Hypothalamus (tissue), 51 donors: Measurements from ENCODE around the gene NOPCHAP1.
"Not testable (repeated sequence)": the region's sequence is repeated elsewhere in the genome, so short reads cannot be mapped to it uniquely, and the experiment has no call there.

Source experiments
- DNase-seq, 51 donors: peaks; one replicate each; lab custom pipeline; 2025; lab: John Stamatoyannopoulos, UW

The NOPCHAP1 gene

GRCh38 chr12:104986022-104986941 lies at the start of gene NOPCHAP1:
Gene NOPCHAP1 (plus strand): TSS chr12:104986316. CDS start chr12:104986353, 37 bp downstream.
- DNase-seq, result peak; percentile 56 to 95 (median 86)

- no peak for DNase-seq
Observed at GRCh38 chr12:104938371-104938770, 47.7 kb upstream of the NOPCHAP1 start.

- DNase-seq, result no peak
Observed at GRCh38 chr12:104939089-104939488, 47.0 kb upstream of the NOPCHAP1 start.

GRCh38 chr12:104941454-104941853 lies 44.7 kb upstream of the NOPCHAP1 start:
- DNase-seq, result no peak

GRCh38 chr12:104942075-104942474 lies 44.0 kb upstream of the NOPCHAP1 start:
- no peak for DNase-seq

- DNase-seq, result not testable (repeated sequence)
Observed at GRCh38 chr12:104943401-104943800, 42.7 kb upstream of the NOPCHAP1 start.

- no peak for DNase-seq
Observed at GRCh38 chr12:104944252-104944651, 41.9 kb upstream of the NOPCHAP1 start.

GRCh38 chr12:104948716-104949115 lies 37.4 kb upstream of the NOPCHAP1 start:
- DNase-seq, result not testable (repeated sequence)

GRCh38 chr12:104951759-104952509 lies 34.2 kb upstream of the NOPCHAP1 start:
- no peak for DNase-seq

DNA sequence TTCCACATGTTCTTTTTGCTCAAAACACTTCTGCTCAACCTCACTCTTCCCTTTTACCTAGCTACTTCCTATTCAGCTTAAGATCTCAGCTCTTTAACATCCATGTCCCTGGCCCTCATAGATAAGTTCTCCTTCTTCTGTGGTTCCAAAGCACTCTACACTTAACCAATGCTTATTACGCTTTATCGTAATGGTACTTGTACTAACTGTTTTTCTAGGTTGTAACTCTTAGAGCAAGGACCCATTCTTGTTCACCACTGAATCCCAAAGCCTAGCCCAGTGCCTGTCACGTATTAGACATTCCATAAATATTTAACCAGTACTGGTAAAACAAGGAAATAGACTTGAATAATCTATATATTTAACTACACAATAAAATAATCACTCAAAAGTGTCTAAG lies 33.3 kb upstream of the NOPCHAP1 start:
- no peak for DNase-seq

GRCh38 chr12:104953323-104953722 lies 32.8 kb upstream of the NOPCHAP1 start:
- no peak for DNase-seq

DNA sequence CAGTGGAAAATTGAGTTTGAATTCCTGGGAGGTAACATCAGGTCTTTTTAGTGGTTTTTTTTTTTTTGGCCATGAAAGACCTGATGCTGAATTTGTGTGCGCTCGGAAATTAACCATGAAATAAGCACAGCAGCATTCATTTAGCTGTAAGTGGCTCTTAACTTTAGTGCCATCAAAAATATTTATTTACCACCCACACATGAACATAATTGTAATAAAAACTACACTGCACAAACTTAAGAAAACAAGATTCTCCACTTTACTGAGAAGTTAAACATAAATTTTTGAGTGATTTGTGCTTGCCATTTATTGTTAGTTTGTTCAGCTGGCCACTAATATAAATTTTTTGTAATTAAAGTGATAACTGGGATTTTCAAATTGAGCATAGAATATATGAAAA lies 30.4 kb upstream of the NOPCHAP1 start:
- DNase-seq, result no peak

- no peak for DNase-seq
Observed at GRCh38 chr12:104956870-104957718, 29.0 kb upstream of the NOPCHAP1 start.

GRCh38 chr12:104957719-104958000 lies 28.5 kb upstream of the NOPCHAP1 start:
- DNase-seq, result peak in 7 of 51 donors; percentile 18 to 58 (median 39)

GRCh38 chr12:104958001-104958804 lies 27.9 kb upstream of the NOPCHAP1 start, which contains the start of gene SLC41A2:
Gene SLC41A2 (minus strand): TSS chr12:104958290. CDS start chr12:104928527, 29,763 bp downstream.
- DNase-seq, result peak in 50 of 51 donors; percentile 11 to 89 (median 60)

DNA sequence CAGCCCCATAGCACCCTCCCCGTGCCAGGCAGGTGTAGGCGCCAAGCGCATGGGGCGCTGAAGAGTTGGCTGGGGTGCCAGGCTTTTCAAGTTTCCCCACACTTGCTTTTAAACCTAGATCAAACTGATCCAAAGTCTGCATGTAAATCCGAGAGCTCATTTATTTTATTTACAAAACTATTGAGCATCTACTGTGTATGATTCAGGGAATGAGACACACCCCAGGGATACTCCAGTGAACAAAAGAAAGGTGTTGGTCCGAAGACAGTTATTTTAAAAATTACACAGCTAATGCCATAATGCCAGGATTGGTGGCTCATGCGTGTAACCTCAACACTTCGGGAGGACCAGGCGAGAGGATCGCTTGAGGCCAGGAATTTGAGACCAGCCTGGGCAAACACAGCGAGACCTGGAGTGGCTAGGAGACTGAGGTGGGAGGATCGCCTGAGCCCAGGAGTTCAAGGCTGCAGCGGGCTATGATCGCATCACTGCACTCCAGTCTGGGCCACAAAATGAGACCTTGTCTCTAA lies 27.2 kb upstream of the NOPCHAP1 start:
- DNase-seq, result peak in 1 of 51 donors; percentile 10

DNA sequence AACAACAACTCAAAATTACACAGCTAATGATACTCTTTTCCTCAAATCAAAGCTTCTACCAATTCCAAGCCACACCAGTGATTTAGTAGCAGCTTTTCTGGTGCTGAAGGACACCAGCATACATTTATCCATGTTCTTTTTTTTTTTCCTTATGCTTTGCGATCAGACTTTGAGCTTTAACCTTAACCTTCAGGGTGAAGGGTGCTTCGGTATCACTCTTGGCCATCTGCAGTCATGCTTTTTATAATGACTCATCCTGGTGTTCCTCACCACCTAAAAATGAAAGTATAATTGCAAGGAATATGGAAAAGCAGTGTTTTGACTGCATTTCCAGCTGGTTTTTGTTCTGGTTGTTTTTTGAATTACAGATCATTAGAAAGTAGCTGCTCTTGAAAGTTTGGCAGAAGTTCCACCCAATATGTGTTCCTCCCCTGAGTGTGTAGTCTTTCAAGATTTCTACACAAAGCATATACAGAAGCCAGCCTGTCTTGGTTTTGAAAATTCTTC lies 26.7 kb upstream of the NOPCHAP1 start:
- no peak for DNase-seq

GRCh38 chr12:104960464-104960863 lies 25.7 kb upstream of the NOPCHAP1 start:
- no peak for DNase-seq

- DNase-seq, result peak in 1 of 51 donors; percentile 34
Observed at GRCh38 chr12:104963757-104964156, 22.4 kb upstream of the NOPCHAP1 start.
